Measurements from ENCODE around the gene PPIG.
"Not testable (repeated sequence)": the region's sequence is repeated elsewhere in the genome, so short reads cannot be mapped to it uniquely, and the experiment has no call there.

Gene PPIG

DNA sequence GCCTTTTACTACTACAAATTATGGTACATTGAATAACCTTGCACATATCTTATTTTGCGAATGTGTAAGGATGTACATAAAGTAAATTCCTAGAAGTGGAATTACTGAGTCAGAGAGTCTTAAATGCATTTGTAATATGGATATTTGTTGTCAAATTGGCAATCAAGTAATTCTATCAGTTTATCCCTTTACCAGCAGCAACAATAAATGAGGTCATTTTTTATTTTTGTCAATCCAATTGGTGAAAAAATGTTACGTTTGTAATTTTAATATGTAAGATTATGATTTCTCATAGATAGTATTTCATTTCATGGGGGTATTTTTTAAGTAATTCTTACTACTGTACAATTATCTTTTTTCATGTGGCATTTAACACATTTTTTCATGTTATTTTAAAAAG is 14.8 kb downstream of the PPIG start:
- Histone ChIP-seq H3K4me1 (ENCODE audit: insufficient read depth, low read length) (no peaks in the 10 kb centered on the region), H3K4me3 (ENCODE audit: low read depth in 1 of 2, low read length in 2 of 2) (no peak overlapping the region), H3K36me3 (ENCODE audit: insufficient read depth, low read length) (no peaks in the 10 kb centered on the region), H3K9me3 (ENCODE audit: low read length) (no peaks in the 10 kb centered on the region), H3K27me3 (ENCODE audit: control insufficient read depth in 1 of 2, insufficient read depth in 2 of 2, low read length in 2 of 2) (no peaks in the 10 kb centered on the region), H3K9ac (ENCODE audit: low read length) (no peak overlapping the region), H3K27ac (ENCODE audit: low read depth, low read length) (no peak overlapping the region)

DNA sequence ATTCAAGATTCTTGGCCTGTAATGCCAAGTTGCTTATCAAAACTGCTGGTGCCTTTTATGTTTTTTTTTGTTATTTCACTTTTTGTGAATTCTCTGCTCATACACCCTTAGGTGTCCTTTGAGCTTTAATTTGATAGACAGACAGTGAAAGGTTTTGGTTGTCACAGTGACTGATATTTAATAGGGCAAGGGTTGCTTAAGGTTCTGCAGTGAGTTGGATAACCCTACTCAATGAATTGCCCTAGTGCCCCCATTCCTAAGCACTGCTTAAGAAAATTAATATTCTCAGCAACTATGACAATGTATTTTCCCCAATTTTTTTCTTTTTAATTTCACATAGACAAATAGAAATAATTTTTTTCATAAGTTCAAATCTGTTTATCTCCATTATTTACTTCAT is 15.4 kb downstream of the PPIG start:
- no peaks in the 10 kb centered on the region for H3K36me3 ChIP-seq (ENCODE audit: insufficient read depth, low read length)
- no peaks in the 10 kb centered on the region for H3K9me3 ChIP-seq (ENCODE audit: low read length)
- no peak overlapping the region for H3K27ac ChIP-seq (ENCODE audit: low read depth, low read length)
- no peaks in the 10 kb centered on the region for H3K4me1 ChIP-seq (ENCODE audit: insufficient read depth, low read length)
- no peak overlapping the region for H3K4me3 ChIP-seq (ENCODE audit: low read depth in 1 of 2, low read length in 2 of 2)
- no peaks in the 10 kb centered on the region for H3K27me3 ChIP-seq (ENCODE audit: control insufficient read depth in 1 of 2, insufficient read depth in 2 of 2, low read length in 2 of 2)
- H3K9ac ChIP-seq (ENCODE audit: low read length), result no peak overlapping the region

DNA sequence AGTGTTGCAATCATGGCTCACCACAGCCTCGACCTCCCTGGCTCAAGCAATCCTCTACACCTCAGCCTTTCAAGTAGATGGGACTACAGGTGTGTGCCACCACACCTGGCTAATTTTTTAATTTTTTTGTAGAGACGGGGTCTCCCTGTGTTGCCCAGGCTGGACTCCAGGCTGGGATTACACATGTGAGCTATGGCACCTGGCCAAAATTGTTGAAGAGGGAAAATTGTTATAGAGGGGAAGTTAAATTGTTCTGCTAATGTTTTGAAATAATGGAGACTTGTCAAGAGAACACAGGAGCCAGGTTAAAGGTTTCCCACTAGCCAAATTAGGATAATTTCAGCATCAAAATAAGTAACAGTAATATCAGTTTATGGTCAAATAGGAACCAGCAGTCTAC is 25.1 kb downstream of the PPIG start:
- Histone ChIP-seq H3K4me1 (ENCODE audit: insufficient read depth, low read length) (no peaks in the 10 kb centered on the region), H3K27me3 (ENCODE audit: control insufficient read depth in 1 of 2, insufficient read depth in 2 of 2, low read length in 2 of 2) (no peaks in the 10 kb centered on the region), H3K36me3 (ENCODE audit: insufficient read depth, low read length) (peaks cover 35% of the 10 kb centered on the region), H3K4me3 (ENCODE audit: low read depth in 1 of 2, low read length in 2 of 2) (no peak overlapping the region), H3K9ac (ENCODE audit: low read length) (no peak overlapping the region), H3K27ac (ENCODE audit: low read depth, low read length) (no peak overlapping the region), H3K9me3 (ENCODE audit: low read length) (no peaks in the 10 kb centered on the region)

GRCh38 chr2:169613876-169614275 is 29.7 kb downstream of the PPIG start:
- no peaks in the 10 kb centered on the region for H3K4me1 ChIP-seq (ENCODE audit: insufficient read depth, low read length)
- H3K9ac ChIP-seq (ENCODE audit: low read length), result no peak overlapping the region
- no peak overlapping the region for H3K4me3 ChIP-seq (ENCODE audit: low read depth in 1 of 2, low read length in 2 of 2)
- no peak overlapping the region for H3K27ac ChIP-seq (ENCODE audit: low read depth, low read length)
- no peaks in the 10 kb centered on the region for H3K9me3 ChIP-seq (ENCODE audit: low read length)
- peaks cover 38% of the 10 kb centered on the region for H3K36me3 ChIP-seq (ENCODE audit: insufficient read depth, low read length)
- H3K27me3 ChIP-seq (ENCODE audit: control insufficient read depth in 1 of 2, insufficient read depth in 2 of 2, low read length in 2 of 2), result no peaks in the 10 kb centered on the region

DNA sequence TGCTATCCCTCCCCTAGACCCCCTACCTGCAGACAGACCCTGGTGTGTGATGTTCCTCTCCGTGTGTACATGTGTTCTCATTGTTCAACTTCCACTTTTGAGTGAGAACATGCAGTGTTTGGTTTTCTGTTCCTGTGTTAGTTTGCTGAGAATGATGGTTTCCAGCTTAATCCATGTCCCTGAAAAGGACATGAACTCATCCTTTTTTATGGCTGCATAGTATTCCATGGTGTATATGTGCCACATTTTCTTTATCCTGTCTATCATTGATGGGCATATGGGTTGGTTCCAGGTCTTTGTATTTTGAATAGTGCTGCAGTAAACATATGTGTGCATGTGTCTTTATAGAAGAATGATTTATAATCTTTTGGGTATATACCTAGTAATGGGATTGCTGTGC is 31.8 kb downstream of the PPIG start:
- not testable (repeated sequence) for H3K9me3 ChIP-seq (ENCODE audit: low read length); H3K27ac ChIP-seq (ENCODE audit: low read depth, low read length); H3K27me3 ChIP-seq (ENCODE audit: control insufficient read depth in 1 of 2, insufficient read depth in 2 of 2, low read length in 2 of 2); H3K4me1 ChIP-seq (ENCODE audit: insufficient read depth, low read length); H3K4me3 ChIP-seq (ENCODE audit: low read depth in 1 of 2, low read length in 2 of 2); H3K9ac ChIP-seq (ENCODE audit: low read length)
- H3K36me3 ChIP-seq (ENCODE audit: insufficient read depth, low read length), result peaks cover 29% of the 10 kb centered on the region

- no peaks in the 10 kb centered on the region for H3K4me1 ChIP-seq (ENCODE audit: insufficient read depth, low read length)
- H3K27ac ChIP-seq (ENCODE audit: low read depth, low read length), result no peak overlapping the region
- H3K4me3 ChIP-seq (ENCODE audit: low read depth in 1 of 2, low read length in 2 of 2), result no peak overlapping the region
- no peak overlapping the region for H3K9ac ChIP-seq (ENCODE audit: low read length)
- H3K9me3 ChIP-seq (ENCODE audit: low read length), result no peaks in the 10 kb centered on the region
- peaks cover 21% of the 10 kb centered on the region for H3K36me3 ChIP-seq (ENCODE audit: insufficient read depth, low read length)
- no peaks in the 10 kb centered on the region for H3K27me3 ChIP-seq (ENCODE audit: control insufficient read depth in 1 of 2, insufficient read depth in 2 of 2, low read length in 2 of 2)
Observed at GRCh38 chr2:169619946-169620345, 35.8 kb downstream of the PPIG start.

GRCh38 chr2:169620509-169620908 is 36.4 kb downstream of the PPIG start:
- no peak overlapping the region for H3K9ac ChIP-seq (ENCODE audit: low read length)
- no peaks in the 10 kb centered on the region for H3K4me1 ChIP-seq (ENCODE audit: insufficient read depth, low read length)
- no peak overlapping the region for H3K4me3 ChIP-seq (ENCODE audit: low read depth in 1 of 2, low read length in 2 of 2)
- no peaks in the 10 kb centered on the region for H3K9me3 ChIP-seq (ENCODE audit: low read length)
- no peaks in the 10 kb centered on the region for H3K27me3 ChIP-seq (ENCODE audit: control insufficient read depth in 1 of 2, insufficient read depth in 2 of 2, low read length in 2 of 2)
- peaks cover 19% of the 10 kb centered on the region for H3K36me3 ChIP-seq (ENCODE audit: insufficient read depth, low read length)
- H3K27ac ChIP-seq (ENCODE audit: low read depth, low read length), result no peak overlapping the region

DNA sequence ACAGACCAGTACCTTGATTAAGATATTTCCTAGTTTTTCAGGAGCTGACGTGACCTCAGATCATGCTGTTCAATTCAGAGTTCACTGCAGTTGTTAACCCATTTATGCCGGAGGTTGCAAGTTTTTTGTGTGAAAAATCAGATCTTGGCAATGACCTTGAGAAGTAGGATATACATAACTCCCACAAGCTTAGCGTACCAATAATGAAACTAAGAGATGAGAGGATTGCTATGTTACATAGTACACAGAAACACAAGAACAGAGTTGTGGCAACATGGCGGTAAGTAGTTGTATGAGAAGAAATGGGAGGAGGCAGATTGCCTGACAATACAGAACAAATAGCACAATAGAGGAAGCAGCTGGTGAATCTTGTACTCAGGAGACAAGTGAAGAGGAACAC is 39.1 kb downstream of the PPIG start:
- H3K27me3 ChIP-seq (ENCODE audit: control insufficient read depth in 1 of 2, insufficient read depth in 2 of 2, low read length in 2 of 2), result no peaks in the 10 kb centered on the region
- H3K9me3 ChIP-seq (ENCODE audit: low read length), result no peaks in the 10 kb centered on the region
- no peak overlapping the region for H3K27ac ChIP-seq (ENCODE audit: low read depth, low read length)
- no peak overlapping the region for H3K4me3 ChIP-seq (ENCODE audit: low read depth in 1 of 2, low read length in 2 of 2)
- no peak overlapping the region for H3K9ac ChIP-seq (ENCODE audit: low read length)
- H3K4me1 ChIP-seq (ENCODE audit: insufficient read depth, low read length), result no peaks in the 10 kb centered on the region
- H3K36me3 ChIP-seq (ENCODE audit: insufficient read depth, low read length), result peaks cover 20% of the 10 kb centered on the region

DNA sequence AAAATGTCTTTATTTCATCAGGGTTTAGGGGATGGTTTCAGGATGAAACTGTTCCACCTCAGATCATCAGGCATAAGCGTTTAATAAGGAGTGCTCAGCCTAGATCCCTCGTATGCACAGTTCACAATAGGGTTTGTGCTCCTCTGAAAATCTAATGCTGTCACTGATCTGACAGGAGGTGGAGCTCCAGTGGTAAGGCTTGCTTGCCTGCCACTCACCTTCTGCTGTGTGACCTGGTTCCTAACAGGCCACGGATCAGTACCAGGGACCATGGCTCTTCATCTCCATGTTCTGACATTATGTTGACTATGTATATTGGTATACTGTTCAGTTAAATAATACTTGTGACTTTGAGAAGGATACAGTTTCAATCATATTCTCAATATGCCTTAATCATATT is 41.6 kb downstream of the PPIG start:
- no peaks in the 10 kb centered on the region for H3K9me3 ChIP-seq (ENCODE audit: low read length)
- peaks cover 25% of the 10 kb centered on the region for H3K36me3 ChIP-seq (ENCODE audit: insufficient read depth, low read length)
- H3K9ac ChIP-seq (ENCODE audit: low read length), result no peak overlapping the region
- no peak overlapping the region for H3K27ac ChIP-seq (ENCODE audit: low read depth, low read length)
- H3K4me1 ChIP-seq (ENCODE audit: insufficient read depth, low read length), result no peaks in the 10 kb centered on the region
- H3K4me3 ChIP-seq (ENCODE audit: low read depth in 1 of 2, low read length in 2 of 2), result no peak overlapping the region
- no peaks in the 10 kb centered on the region for H3K27me3 ChIP-seq (ENCODE audit: control insufficient read depth in 1 of 2, insufficient read depth in 2 of 2, low read length in 2 of 2)

- H3K36me3 ChIP-seq (ENCODE audit: insufficient read depth, low read length), result peaks cover 51% of the 10 kb centered on the region
- H3K9me3 ChIP-seq (ENCODE audit: low read length), result no peaks in the 10 kb centered on the region
- H3K9ac ChIP-seq (ENCODE audit: low read length), result no peak overlapping the region
- no peaks in the 10 kb centered on the region for H3K4me1 ChIP-seq (ENCODE audit: insufficient read depth, low read length)
- H3K27me3 ChIP-seq (ENCODE audit: control insufficient read depth in 1 of 2, insufficient read depth in 2 of 2, low read length in 2 of 2), result no peaks in the 10 kb centered on the region
- no peak overlapping the region for H3K4me3 ChIP-seq (ENCODE audit: low read depth in 1 of 2, low read length in 2 of 2)
- H3K27ac ChIP-seq (ENCODE audit: low read depth, low read length), result no peak overlapping the region
Observed at GRCh38 chr2:169636440-169637097, 52.4 kb downstream of the PPIG start.

- Histone ChIP-seq H3K27ac (ENCODE audit: low read depth, low read length) (no peak overlapping the region), H3K9ac (ENCODE audit: low read length) (no peak overlapping the region), H3K4me3 (ENCODE audit: low read depth in 1 of 2, low read length in 2 of 2) (no peak overlapping the region), H3K4me1 (ENCODE audit: insufficient read depth, low read length) (no peaks in the 10 kb centered on the region), H3K9me3 (ENCODE audit: low read length) (no peaks in the 10 kb centered on the region), H3K36me3 (ENCODE audit: insufficient read depth, low read length) (peaks cover 45% of the 10 kb centered on the region), H3K27me3 (ENCODE audit: control insufficient read depth in 1 of 2, insufficient read depth in 2 of 2, low read length in 2 of 2) (no peaks in the 10 kb centered on the region)
Observed at GRCh38 chr2:169637620-169638019, 53.5 kb downstream of the PPIG start.

DNA sequence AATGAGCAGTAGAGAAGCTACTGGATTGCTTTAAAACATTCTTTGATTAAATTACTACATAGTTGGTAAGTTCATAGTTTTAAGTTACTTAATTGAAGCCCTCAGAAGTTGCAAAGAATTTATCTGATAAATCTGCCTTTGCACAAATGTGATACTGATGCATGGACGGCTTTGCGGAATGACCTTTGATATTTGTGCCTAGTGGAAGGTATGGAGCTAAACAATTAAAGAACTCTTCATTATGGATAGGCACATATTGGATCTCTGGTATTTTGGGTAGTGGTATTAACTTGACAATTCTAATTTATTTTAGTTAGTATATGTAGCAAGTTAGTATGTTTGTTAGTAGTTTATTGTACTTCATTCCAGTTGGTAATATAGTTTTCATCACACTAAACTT is 56.0 kb downstream of the PPIG start:
- Histone ChIP-seq H3K9me3 (ENCODE audit: low read length) (no peaks in the 10 kb centered on the region), H3K27me3 (ENCODE audit: control insufficient read depth in 1 of 2, insufficient read depth in 2 of 2, low read length in 2 of 2) (no peaks in the 10 kb centered on the region), H3K4me3 (ENCODE audit: low read depth in 1 of 2, low read length in 2 of 2) (no peak overlapping the region), H3K4me1 (ENCODE audit: insufficient read depth, low read length) (no peaks in the 10 kb centered on the region), H3K36me3 (ENCODE audit: insufficient read depth, low read length) (peaks cover 22% of the 10 kb centered on the region), H3K27ac (ENCODE audit: low read depth, low read length) (no peak overlapping the region), H3K9ac (ENCODE audit: low read length) (no peak overlapping the region)
